SK-MEL-5 (cell line): ENCODE data around the gene ERO1B. TPM values are rescaled to one million over a fixed set of nuclear protein-coding genes. Genes with fewer than 3 reads are reported as not detected.
"Not testable (repeated sequence)": the region's sequence is repeated elsewhere in the genome, so short reads cannot be mapped to it uniquely, and the experiment has no call there.

Source experiments
- DNase-seq: peaks from one replicate; pipeline ENCODE4 v3.0.0-alpha.2; 2016; ENCODE audit warnings: low read depth, low spot score
- in situ Hi-C: cut with HindIII; loops from 2 replicates; pipeline ENCODE4 v1.10.0; 2016; ENCODE audit warnings: low sequenced_read_pairs, high pct_unique_total_duplicates, low pct_unique_long_range_greater_than_20kb
- total RNA-seq: library from RNA; depleted of rRNA; stranded (reverse); fragments of >200 nt; shearing (Covaris generic); gene quantifications from 2 replicates; pipeline ENCODE4 v1.2.3, GENCODE V29; 2014

Gene ERO1B
- total RNA-seq, 1 experiment from 2014 or later, result 7.7 TPM

DNA sequence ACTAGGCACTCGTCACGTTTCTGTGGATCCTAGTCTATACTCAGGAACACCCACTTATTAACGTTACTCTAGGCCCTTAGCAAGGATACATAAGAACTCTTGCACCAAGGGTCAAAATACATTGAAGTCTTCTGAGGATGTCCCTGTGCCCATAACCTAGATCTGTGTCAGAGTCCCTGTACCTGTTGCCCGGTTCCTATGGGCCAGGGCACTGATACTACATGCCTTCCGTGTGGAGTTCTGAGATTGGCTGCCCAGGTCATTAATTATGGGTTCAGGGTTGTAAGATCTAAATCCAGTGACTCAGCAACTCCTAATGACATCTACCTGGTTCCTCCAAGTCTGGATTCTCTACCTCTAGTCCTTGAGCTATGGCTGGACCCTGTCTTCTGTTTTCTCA is 69.9 kb downstream of the ERO1B start:
- no peak for DNase-seq
- in situ Hi-C loops, result loop anchor here (10.0 kb wide), 1 partner anchor 53 kb away; no protein-coding TSS in a partner anchor

DNA sequence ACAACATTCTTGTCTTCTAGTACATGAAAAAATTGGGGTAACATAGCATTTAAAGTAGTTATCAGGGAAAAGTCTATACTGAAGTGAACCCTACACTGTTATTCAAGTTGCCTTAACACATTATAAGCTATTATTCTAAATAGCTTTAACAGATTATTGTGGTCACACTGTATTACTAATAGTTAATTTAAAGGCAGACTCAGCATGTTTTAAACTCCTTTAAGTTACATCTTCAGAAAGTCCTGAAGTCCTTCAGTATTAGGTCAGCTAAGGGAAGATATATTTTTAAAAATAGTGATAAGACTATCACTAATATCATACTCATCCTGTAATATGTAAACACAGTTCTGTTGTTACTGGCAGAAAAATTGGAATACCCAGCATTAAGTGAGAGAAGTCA is 72.0 kb downstream of the ERO1B start:
- DNase-seq, result no peak
- in situ Hi-C loops, result loop anchor here (10.0 kb wide), 1 partner anchor 55 kb away; no protein-coding TSS in a partner anchor

DNA sequence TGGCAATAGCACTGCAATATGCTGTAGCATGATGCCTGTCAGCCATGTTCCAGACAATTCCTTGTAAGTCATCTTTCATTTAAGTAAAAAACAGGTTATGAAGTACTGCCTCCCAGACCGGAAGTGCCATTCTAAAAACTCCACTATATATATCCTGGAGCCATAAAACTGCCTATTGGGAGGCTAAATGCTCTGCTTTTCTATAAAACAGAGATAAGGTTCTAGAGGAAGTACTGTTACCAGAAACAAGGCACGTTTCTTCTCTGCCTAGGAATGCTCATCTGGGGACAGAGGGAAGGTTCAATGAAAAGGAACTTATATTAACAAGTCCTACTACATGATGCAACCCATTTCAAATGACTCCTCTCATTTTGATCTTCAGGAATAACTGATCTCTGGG is 72.6 kb downstream of the ERO1B start:
- in situ Hi-C loops, result no loop called here
- DNase-seq, result no peak

DNA sequence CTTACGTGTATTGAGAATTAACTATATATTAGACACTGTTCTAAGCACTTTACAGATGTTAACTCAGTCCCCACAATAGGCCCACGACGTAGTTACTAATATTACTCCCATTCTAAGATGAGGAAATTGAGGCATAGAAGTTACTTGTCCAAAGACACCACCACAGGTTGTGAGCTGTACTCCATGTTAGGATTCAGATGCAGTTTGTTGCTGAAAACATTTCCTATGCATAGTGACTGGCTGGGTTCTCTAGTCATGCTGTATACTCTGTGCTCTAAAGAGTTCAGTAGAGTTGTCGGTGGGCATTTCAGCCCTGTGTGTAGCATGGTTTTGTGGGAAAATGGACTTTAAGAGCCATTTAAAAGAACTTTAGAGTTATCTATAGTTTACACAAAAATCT is 74.2 kb downstream of the ERO1B start:
- in situ Hi-C loops, result no loop called here
- DNase-seq, result no peak

DNA sequence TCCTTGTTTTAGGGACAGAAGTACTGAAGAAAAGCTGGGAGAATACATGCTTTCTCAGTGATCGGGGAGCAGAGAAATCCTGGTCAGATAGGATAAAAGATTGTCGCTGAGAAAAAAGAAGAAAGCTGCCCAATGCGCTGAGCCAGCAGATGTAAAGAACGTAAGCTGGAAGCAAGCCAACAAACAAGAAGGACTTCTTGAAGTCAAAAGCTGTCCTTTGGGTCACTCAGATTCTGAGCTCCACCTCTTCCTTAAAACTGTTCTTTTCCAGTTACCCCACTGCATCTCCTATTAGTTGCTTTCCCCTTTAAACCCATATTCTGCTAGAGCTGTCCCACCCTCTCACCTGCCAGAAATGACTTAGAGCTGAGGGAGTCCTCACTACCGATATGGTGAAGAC is 74.6 kb downstream of the ERO1B start:
- in situ Hi-C loops, result no loop called here
- DNase-seq, result no peak

DNA sequence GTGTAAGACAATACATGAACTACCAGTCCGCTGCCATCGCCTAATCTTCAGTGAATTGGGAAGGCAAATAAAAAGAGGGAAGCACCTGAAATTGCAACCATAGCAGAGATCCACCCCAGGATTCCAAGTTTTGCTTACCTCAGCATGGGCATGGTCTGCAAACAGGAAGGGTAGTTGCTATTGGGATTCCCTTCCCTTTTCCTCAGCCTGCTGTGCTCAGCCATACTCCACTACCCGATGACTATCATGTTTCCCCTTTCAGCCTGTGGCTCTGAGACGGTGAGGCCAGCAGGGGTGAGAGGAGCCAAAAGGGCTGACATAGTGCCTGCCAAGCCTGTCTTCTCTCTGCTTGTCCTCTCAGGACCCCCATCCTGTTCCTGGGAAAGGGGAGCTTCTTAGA is 75.2 kb downstream of the ERO1B start:
- in situ Hi-C loops, result no loop called here

DNA sequence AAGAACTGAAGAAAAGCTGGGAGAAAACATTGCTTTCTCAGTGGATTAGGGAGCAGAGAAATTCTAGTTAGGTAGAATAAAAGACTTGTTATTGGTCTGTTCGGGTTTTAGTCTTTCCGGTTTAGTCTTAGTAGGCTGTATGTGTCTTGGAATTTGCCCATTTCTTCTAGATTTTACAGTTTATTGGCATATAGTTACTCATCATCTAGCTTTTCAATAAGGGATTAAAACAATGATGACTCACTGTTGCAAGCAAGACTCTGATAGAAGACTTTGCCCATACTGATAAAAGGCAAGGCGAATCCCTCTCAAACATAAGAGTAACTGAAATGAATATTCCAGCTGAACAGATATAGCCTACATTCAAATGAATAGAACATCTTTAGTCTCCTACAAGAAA is 77.1 kb downstream of the ERO1B start:
- DNase-seq, result peak; percentile 23
- in situ Hi-C loops, result no loop called here

More for the DNA sequence above, 75.2 kb downstream of the ERO1B start:
- DNase-seq, result no peak

DNA sequence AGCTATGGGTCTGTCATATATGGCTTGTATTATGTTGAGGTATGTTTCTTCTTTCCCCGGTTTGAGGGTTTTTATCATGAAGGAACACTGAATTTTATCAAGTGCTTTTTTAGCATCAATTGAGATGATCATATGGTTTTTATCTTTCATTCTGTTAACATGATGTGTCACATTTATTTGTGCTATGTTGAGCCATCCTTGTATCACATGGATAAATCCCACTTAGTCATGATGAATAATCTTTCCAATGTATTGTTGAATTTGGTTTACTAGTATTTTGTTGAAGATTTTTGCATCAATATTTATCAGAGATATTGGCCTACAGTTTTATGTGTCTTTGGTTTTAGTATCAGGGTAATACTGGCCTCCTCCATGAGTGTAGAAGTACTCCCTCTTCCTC is 77.7 kb downstream of the ERO1B start:
- in situ Hi-C loops, result no loop called here
- DNase-seq, result no peak

DNA sequence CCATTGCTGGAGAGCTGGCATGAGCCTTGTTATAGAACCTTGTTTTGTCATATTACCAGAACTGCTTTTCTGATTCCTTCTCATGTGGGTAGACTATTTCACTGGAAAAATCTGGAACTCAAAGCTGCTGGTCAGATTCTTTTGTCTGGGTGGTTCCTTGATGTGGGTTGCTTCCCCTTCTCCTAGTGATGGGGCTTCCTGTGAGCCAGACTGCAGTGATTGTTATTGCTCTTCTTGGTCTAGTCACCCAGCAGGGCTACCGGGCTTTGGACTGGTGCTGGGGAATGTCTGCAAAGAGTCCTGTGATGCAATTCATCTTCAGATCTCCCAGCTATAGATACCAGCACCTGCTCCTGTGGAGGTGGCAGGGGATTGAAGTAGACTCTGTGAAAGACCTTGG is 80.0 kb downstream of the ERO1B start:
- no peak for DNase-seq
- in situ Hi-C loops, result no loop called here

DNA sequence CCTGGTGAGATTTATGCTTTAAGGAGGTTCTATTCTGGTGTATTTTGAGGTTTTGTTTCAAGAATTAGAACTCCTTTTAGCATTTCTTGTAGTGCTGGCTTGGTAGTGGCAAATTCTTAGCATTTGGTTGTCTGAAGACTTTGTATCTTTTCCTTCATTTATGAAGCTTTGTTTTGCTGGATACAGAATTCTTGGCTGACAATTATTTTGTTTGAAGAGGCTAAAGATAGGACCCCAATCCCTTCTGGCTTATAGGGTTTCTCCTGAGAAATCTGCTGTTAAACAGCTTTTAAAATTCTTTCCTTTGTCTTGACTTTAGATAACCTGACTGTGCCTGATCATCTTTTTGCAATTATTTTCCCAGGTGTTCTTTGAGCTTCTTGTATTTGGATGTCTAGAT is 80.8 kb downstream of the ERO1B start:
- in situ Hi-C loops, result no loop called here
- DNase-seq, result no peak

DNA sequence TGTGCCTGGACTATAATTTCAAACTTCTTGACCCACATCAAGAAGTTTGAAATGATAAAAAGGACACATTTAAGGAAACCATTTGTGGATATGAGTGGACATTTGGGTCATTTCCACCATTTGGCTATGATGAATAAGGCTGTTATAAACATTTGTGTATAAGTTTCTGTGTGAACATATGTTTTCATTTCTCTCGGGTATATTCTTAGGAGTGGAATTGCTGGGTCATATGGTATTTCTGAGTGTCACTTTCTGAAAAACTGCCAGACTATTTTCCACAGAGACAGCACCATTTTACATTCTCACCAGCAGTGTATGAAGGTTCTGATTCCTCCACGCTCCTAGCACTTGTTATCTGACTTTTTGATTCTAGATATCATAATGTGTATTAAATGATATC is 88.6 kb downstream of the ERO1B start:
- DNase-seq, result no peak
- in situ Hi-C loops, result no loop called here

DNA sequence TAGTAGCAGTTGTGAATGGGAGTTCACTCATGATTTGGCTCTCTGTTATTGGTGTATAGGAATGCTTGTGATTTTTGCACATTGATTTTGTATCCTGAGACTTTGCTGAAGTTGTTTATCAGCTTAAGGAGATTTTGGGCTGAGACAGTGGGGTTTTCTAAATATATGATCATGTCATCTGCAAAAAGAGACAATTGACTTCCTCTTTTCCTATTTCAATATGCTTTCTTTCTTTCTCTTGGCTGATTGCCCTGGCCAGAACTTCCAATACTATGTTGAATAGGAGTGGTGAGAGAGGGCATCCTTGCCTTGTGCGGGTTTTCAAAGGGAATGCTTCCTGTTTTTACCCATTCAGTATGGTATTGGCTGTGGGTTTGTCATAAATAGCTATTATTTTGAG is 93.7 kb downstream of the ERO1B start:
- DNase-seq, in situ Hi-C loops: not testable (repeated sequence)

DNA sequence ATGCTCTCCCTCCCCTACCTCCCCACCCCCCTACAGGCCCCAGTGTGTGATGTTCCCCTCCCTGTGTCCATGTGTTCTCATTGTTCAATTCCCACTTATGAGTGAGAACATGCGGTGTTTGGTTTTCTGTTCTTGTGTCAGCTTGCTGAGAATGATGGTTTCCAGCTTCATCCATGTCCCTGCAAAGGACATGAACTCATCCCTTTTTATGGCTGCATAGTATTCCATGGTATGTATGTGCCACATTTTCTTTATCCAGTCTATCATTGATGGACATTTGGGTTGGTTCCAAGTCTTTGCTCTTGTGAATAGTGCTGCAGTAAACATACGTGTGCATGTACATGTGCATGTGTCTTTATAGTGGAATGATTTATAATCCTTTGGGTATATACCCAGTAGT is 95.3 kb downstream of the ERO1B start:
- DNase-seq, in situ Hi-C loops: not testable (repeated sequence)

DNA sequence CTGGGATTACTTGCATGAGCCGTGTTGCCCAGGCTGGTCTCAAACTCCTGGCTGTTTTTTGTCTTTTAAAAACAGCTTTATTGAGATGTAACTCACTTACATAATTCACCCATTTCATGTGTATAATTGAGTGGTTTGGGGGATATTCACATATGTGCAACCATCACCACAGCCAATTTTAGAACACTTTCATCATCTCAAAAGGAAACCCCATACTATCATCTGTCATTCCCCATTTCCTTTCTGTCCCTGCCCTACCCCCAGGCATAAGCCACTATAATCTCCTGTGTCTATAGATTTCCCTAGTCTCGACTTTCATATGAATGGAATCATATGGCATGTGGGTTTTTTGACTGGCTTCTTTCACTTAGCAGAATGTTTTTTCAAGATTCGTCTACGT is 96.1 kb downstream of the ERO1B start:
- DNase-seq, result no peak
- in situ Hi-C loops, result no loop called here

DNA sequence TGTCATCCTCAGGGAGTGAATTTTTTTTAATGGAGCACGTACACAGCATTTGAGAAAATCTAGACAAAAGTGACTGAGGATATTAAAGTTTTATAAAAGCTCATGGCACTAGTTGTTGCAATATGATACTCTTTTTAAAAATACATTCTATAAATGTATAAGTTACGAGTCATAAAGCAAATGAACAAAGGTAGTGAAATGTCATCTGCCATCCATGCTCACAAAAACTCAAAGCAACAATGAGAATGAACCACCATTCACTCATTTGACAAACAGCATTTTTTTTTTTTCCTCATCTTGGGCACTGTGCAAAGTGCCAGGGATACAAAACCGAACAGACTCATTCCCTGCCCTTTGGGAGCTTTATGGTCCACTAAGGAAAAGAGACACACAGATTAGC is 100.7 kb downstream of the ERO1B start:
- in situ Hi-C loops, result no loop called here
- no peak for DNase-seq

DNA sequence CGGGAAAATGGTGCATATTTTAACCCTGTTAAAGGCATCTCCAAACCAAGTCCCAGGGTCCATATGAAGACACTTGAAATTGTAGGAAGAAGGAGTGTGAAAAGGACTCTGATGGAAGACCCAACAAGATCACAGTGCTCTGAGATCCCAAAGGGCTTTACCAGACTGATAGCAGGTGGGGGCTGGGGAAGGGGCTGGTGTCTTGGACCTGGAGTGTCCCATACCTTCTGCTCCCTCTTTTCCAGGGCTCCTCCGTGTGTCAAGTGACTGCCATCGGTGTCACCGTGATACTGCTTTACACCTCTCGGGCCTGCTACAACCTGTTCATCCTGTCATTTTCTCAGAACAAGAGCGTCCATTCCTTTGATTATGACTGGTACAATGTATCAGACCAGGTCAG is 102.1 kb downstream of the ERO1B start:
- DNase-seq, result no peak
- in situ Hi-C loops, result no loop called here

DNA sequence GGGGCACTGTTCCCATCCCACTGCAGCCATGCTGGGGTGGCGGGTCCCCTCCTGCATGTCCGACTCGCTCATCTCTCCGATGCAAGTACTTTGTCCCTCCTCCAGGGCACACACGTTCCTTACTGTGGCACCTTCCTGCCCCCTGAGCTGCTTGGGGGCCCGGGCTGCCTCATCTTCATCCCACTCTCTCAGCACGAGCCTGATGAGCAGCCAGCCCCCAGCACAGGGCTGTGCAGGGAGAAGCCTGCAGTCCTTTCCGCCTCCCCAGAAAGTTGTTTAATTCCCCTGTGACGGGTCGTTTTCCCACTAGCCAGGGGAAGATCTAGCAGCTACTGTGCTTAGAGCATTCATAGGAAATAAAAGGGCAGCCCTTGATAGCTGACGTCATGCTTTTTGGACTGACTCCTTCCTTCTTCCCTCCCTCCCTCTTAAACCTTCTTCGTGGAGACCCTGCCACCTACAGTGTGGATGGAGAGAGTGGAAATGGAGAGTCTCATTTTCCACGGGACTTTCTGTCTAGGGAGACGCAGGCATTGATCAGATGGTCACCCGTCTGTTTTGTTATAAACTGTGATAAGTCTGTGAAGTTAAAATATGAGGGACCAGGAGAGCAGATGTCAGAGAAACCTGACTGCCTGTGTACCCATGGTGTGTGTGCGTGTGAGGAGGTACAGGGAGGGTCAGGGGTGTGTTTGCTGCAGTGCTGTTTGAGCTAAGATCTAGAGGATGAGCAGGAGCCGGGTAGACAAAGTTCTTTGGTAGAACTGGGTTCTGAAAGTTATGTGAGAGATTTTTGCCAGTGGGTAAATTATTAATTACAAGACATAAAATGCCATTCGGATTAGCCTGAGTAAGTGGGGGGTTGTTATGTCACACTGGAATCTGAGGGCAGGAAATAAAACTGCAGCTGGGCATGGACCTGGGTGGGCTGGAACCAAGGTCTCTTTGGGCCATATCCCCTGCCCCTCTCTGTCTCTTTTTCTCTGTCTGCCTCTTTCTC is 105.1 kb downstream of the ERO1B start:
- in situ Hi-C loops, result no loop called here
- peak; percentile 56 for DNase-seq

DNA sequence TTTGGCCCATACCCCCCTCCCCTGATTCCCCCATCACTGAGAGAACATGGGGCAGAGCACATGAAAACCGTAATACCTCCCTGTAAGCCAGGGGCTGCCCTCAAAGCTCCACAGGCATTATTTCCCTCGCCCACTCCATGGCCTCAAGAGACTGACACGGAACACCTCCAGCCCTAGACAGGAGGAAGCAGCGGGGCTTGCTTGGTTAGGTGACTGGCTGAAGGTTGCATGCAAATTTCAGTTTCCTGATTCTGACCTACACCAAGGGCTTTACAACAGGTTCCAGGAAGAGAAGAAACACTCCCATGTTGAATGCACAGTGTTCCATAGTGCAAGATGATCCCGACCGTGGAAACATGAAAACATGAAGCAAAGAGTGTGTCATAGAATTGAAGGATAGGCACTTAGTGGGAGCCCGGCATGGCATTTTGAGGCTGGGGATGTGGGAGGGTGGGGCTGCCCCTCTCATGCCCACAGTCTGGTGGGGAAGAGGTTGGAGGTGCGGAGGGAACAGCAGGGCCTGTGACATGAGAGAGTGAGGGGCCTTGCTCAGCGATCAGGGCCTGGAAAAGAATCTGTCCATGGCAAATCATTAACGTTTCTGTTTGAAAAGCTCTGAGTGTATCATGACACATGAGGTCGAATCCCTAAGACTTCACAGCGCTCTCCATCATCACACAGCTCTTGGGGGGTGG is 106.0 kb downstream of the ERO1B start:
- no peak for DNase-seq
- in situ Hi-C loops, result no loop called here
